ENCODE measurements around the gene KEAP1. TPM values are rescaled to one million over a fixed set of nuclear protein-coding genes. Genes with fewer than 3 reads are reported as not detected.

Gene KEAP1
- 10 to 100 TPM; 53.3 to 59.5 TPM for total RNA-seq
- polyA plus RNA-seq (2013, experiment 1 of 2) = 32.7 TPM
- 27.5 TPM for polyA plus RNA-seq (2013, experiment 2 of 2)
- long read RNA-seq, experiment 1, transcript KEAP1-202 (6 exons, 2,648 nt) = major isoform, 8 of 24 reads
- long read RNA-seq, experiment 1, partial matches to known transcripts = 9 of 24 reads
- long read RNA-seq, experiment 1, other reads (novel, unspliced or antisense) = 6 of 24 reads
- long read RNA-seq, experiment 2, transcript KEAP1-201 (6 exons, 2,955 nt) = minor isoform, 11 of 158 reads
- long read RNA-seq, experiment 2, transcript KEAP1-202 (6 exons, 2,648 nt) = major isoform, 120 of 158 reads
- long read RNA-seq, experiment 2, partial matches to known transcripts = 16 of 158 reads
- long read RNA-seq, experiment 2, other reads (novel, unspliced or antisense) = 11 of 158 reads
- long read RNA-seq, experiment 3, transcript KEAP1-202 (6 exons, 2,648 nt) = major isoform, 258 of 383 reads
- long read RNA-seq, experiment 3, transcript KEAP1-201 (6 exons, 2,955 nt) = minor isoform, 53 of 383 reads
- long read RNA-seq, experiment 3, partial matches to known transcripts = 37 of 383 reads
- long read RNA-seq, experiment 3, other reads (novel, unspliced or antisense) = 35 of 383 reads
- long read RNA-seq, experiment 4, transcript KEAP1-202 (6 exons, 2,648 nt) = major isoform, 22 of 60 reads
- long read RNA-seq, experiment 4, partial matches to known transcripts = 20 of 60 reads
- long read RNA-seq, experiment 4, other reads (novel, unspliced or antisense) = 18 of 60 reads

DNA sequence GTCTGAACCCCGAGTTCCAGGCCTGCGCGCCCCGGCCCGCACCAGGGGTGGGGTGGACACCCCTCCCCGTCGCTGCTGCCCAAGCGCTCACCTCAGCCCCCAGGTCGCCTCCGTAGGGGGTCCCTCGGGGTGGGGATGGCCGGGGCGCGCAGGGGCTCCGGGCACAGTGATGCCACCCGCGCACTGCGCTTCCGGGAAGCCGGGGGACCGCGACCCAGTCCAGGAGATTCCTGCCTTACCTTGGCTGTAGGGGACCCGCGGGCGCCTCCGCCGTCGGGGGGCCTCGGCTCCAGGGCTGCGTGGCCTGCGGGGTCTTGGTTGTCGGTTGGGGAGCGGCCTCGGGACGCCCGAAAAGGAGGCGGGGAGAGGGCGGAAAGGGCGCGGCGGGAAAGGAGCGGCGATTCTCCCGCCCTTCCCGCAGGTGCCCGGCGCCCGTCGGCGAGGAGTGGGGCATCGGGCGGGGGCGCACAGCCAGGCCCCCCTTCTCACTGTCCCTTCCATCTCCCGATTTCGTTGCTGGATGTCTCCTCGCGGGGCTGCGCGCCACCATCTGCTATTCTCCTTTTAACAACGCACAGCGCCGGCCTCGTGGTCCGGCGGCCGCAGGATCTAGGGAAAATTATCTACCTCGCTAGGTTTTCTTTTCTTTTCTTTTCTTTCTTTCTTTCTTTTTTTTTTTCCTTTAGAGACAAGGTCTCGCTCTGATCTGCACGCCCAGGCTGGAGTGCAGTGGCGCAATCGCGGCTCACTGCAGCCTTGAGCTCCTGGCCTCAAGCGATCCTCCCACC, at the start of gene KEAP1:
TSS of gene KEAP1 (minus strand) at position 355 of the 788 bp plus-strand sequence. CDS start 3,323 bp downstream, outside the sequence.
- H3K9ac ChIP-seq (ENCODE audit: extremely low read depth, low read length, poor library complexity, severe bottlenecking) = peak within 1 kb of the TSS; percentile 94
- WGBS, 2 experiments (ENCODE audit: insufficient coverage in 1 of 2, insufficient read length in 1 of 2) = 12 to 36% methylated on average over 29 to 72 of the region's 73 CpGs
- peaks cover 20% of the 10 kb centered on the region for H3K36me3 Mint-ChIP-seq (ENCODE audit: low read depth)
- H3K27me3 ChIP-seq (ENCODE audit: control insufficient read depth, insufficient read depth, low read length, poor library complexity, severe bottlenecking) = no peaks in the 10 kb centered on the region
- peak; percentile 79 for DNase-seq
- peaks cover 10% of the 10 kb centered on the region for H3K36me3 ChIP-seq (ENCODE audit: control insufficient read depth, insufficient read depth, low read length)
- TF ChIP-seq, protein P1, sequence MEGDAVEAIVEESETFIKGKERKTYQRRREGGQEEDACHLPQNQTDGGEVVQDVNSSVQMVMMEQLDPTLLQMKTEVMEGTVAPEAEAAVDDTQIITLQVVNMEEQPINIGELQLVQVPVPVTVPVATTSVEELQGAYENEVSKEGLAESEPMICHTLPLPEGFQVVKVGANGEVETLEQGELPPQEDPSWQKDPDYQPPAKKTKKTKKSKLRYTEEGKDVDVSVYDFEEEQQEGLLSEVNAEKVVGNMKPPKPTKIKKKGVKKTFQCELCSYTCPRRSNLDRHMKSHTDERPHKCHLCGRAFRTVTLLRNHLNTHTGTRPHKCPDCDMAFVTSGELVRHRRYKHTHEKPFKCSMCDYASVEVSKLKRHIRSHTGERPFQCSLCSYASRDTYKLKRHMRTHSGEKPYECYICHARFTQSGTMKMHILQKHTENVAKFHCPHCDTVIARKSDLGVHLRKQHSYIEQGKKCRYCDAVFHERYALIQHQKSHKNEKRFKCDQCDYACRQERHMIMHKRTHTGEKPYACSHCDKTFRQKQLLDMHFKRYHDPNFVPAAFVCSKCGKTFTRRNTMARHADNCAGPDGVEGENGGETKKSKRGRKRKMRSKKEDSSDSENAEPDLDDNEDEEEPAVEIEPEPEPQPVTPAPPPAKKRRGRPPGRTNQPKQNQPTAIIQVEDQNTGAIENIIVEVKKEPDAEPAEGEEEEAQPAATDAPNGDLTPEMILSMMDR (conservative IDR thresholded peaks at IDR 0.05) = no peak
- no peaks in the 10 kb centered on the region for H3K4me1 ChIP-seq (ENCODE audit: control insufficient read depth, insufficient read depth, low read length)
- H3K4me1 Mint-ChIP-seq = peaks cover 13% of the 10 kb centered on the region
- peak within 1 kb of the TSS; percentile 90 for H3K4me3 ChIP-seq (ENCODE audit: low read length)
- H3K9me3 ChIP-seq (ENCODE audit: control insufficient read depth, low read length) = no peaks in the 10 kb centered on the region
- H3K9me3 Mint-ChIP-seq = no peaks in the 10 kb centered on the region
- peak within 1 kb of the TSS; percentile 80 for H3K4me3 Mint-ChIP-seq
- H3K27me3 Mint-ChIP-seq (ENCODE audit: insufficient read depth) = peaks cover 3% of the 10 kb centered on the region
- H3K27ac ChIP-seq (ENCODE audit: low read depth, low read length) = peak within 1 kb of the TSS; percentile 91
- peak within 1 kb of the TSS; percentile 94 for H3K27ac Mint-ChIP-seq

DNA sequence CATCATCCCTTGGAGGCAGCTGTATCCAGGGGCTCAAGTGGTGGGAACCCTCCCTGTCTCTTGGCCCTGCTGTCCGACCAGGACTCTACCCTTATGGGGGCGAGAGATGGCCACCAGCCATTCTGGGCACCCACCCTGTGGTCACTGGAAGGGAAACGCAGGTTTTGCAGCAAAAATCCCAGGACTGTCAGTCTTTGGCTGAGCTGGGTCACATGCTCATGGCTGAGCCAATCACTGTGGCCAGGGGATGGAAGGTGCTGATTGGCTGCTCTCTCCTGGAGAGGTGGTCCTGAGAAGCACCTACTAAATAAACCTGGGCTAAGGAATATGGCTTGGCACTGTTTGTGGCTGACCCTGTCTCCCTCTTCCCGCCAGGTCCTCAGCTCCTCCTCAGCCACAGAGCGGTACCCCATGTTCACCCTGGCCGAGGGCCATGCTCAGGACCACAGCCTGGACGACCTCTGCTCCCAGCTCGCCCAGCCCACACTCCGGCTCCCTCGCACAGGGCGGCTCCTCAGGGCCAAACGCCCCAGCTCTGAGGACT, 49.4 kb upstream of the KEAP1 start:
- TF ChIP-seq, protein P1 (conservative IDR thresholded peaks at IDR 0.05) = no peak
- no peaks in the 10 kb centered on the region for H3K27me3 Mint-ChIP-seq (ENCODE audit: insufficient read depth)
- H3K27ac Mint-ChIP-seq = no peak overlapping the region
- H3K9me3 Mint-ChIP-seq = no peaks in the 10 kb centered on the region
- 90 to 95% methylated on average over 5 to 12 of the region's 12 CpGs for WGBS, 2 experiments (ENCODE audit: insufficient coverage in 1 of 2, insufficient read length in 1 of 2)
- Histone ChIP-seq H3K27ac (ENCODE audit: low read depth, low read length) (no peak overlapping the region), H3K36me3 (ENCODE audit: control insufficient read depth, insufficient read depth, low read length) (peaks cover 63% of the 10 kb centered on the region), H3K4me3 (ENCODE audit: low read length) (no peak overlapping the region), H3K4me1 (ENCODE audit: control insufficient read depth, insufficient read depth, low read length) (no peaks in the 10 kb centered on the region), H3K9ac (ENCODE audit: extremely low read depth, low read length, poor library complexity, severe bottlenecking) (no peak overlapping the region), H3K27me3 (ENCODE audit: control insufficient read depth, insufficient read depth, low read length, poor library complexity, severe bottlenecking) (no peaks in the 10 kb centered on the region), H3K9me3 (ENCODE audit: control insufficient read depth, low read length) (no peaks in the 10 kb centered on the region)
- no peaks in the 10 kb centered on the region for H3K4me1 Mint-ChIP-seq
- H3K36me3 Mint-ChIP-seq (ENCODE audit: low read depth) = peaks cover 69% of the 10 kb centered on the region
- DNase-seq = peak; percentile 91
- no peak overlapping the region for H3K4me3 Mint-ChIP-seq

Data from endodermal cell (in vitro differentiated cells).